ENCODE results near the gene OXNAD1. TPM values are rescaled to one million over a fixed set of nuclear protein-coding genes. Genes with fewer than 3 reads are reported as not detected.

OXNAD1 gene
- total and polyA plus RNA-seq, 2 of the 13 experiments (the other 11 are each of a cell fraction or from before 2014, with no cell fraction given) = 9.9 to 18.8 TPM

DNA sequence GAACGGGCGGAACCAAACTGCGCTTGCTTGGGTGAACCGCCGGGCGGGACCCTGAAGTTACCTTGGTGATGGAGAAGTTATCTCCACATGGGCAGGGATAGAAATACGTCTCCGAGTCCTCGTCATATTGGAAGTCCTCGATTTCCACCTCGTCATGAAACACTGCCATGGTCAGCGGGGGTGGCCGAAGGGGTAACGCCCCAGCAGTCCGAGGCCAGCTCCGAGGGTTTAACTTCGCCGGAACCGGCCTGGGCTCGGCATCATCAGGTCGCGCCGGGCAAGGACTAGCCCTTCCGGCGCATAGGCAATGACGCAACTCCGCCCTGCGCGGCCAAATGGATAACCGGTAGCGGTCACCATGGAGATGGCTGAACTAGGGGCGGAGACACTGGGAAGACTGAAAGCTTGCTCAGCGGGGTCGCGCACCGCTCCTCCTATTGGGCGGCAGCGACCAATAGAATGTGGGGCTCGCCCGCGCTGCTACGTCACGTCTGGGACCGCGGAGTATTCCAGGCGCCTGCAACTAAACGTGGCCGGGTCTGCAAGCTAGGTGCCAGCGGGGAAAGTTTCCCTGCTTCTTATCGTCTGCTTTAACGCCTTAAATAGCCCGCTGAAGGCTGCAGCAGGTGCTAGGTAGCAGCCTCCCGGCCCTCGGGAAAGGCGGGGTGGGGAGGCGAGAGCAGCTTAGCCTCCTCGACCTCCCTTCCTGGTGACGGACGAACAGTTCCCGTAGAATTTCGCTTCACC, at the start of gene OXNAD1, which contains the start of gene DPH3 (continued):
- TF ChIP-seq, protein P1, sequence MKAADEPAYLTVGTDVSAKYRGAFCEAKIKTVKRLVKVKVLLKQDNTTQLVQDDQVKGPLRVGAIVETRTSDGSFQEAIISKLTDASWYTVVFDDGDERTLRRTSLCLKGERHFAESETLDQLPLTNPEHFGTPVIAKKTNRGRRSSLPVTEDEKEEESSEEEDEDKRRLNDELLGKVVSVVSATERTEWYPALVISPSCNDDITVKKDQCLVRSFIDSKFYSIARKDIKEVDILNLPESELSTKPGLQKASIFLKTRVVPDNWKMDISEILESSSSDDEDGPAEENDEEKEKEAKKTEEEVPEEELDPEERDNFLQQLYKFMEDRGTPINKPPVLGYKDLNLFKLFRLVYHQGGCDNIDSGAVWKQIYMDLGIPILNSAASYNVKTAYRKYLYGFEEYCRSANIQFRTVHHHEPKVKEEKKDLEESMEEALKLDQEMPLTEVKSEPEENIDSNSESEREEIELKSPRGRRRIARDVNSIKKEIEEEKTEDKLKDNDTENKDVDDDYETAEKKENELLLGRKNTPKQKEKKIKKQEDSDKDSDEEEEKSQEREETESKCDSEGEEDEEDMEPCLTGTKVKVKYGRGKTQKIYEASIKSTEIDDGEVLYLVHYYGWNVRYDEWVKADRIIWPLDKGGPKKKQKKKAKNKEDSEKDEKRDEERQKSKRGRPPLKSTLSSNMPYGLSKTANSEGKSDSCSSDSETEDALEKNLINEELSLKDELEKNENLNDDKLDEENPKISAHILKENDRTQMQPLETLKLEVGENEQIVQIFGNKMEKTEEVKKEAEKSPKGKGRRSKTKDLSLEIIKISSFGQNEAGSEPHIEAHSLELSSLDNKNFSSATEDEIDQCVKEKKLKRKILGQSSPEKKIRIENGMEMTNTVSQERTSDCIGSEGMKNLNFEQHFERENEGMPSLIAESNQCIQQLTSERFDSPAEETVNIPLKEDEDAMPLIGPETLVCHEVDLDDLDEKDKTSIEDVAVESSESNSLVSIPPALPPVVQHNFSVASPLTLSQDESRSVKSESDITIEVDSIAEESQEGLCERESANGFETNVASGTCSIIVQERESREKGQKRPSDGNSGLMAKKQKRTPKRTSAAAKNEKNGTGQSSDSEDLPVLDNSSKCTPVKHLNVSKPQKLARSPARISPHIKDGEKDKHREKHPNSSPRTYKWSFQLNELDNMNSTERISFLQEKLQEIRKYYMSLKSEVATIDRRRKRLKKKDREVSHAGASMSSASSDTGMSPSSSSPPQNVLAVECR (CRISPR knock-in tag; IDR thresholded peaks at IDR 0.05; ENCODE audit: borderline replicate concordance) = peak; percentile 98
- TF ChIP-seq ZNF382 (CRISPR knock-in tag; IDR thresholded peaks at IDR 0.05; ENCODE audit: borderline replicate concordance) (no peak), ZZZ3 (CRISPR knock-in tag; IDR thresholded peaks at IDR 0.05; ENCODE audit: borderline replicate concordance) (no peak; the same call in 1 of the 2 replicates), ZNF484 (CRISPR knock-in tag; IDR thresholded peaks at IDR 0.05; ENCODE audit: borderline replicate concordance, low read depth) (no peak), NFYB (CRISPR knock-in tag; IDR thresholded peaks at IDR 0.05) (peak; percentile 87), ZNF207 (IDR thresholded peaks at IDR 0.05; ENCODE audit: borderline replicate concordance) (no peak), ZNF224 (CRISPR knock-in tag; IDR thresholded peaks at IDR 0.05) (peak; percentile 69; the same call in 1 of the 2 replicates), CBX2 (IDR thresholded peaks at IDR 0.05; ENCODE audit: low read depth, low read length) (no peak), CBX2 (CRISPR knock-in tag; IDR thresholded peaks at IDR 0.05; ENCODE audit: low read depth) (no peak)
- TF ChIP-seq, protein P2, sequence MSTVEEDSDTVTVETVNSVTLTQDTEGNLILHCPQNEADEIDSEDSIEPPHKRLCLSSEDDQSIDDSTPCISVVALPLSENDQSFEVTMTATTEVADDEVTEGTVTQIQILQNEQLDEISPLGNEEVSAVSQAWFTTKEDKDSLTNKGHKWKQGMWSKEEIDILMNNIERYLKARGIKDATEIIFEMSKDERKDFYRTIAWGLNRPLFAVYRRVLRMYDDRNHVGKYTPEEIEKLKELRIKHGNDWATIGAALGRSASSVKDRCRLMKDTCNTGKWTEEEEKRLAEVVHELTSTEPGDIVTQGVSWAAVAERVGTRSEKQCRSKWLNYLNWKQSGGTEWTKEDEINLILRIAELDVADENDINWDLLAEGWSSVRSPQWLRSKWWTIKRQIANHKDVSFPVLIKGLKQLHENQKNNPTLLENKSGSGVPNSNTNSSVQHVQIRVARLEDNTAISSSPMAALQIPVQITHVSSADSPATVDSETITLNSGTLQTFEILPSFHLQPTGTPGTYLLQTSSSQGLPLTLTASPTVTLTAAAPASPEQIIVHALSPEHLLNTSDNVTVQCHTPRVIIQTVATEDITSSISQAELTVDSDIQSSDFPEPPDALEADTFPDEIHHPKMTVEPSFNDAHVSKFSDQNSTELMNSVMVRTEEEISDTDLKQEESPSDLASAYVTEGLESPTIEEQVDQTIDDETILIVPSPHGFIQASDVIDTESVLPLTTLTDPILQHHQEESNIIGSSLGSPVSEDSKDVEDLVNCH (CRISPR knock-in tag; IDR thresholded peaks at IDR 0.05) = no peak
- TF ChIP-seq, protein P3, sequence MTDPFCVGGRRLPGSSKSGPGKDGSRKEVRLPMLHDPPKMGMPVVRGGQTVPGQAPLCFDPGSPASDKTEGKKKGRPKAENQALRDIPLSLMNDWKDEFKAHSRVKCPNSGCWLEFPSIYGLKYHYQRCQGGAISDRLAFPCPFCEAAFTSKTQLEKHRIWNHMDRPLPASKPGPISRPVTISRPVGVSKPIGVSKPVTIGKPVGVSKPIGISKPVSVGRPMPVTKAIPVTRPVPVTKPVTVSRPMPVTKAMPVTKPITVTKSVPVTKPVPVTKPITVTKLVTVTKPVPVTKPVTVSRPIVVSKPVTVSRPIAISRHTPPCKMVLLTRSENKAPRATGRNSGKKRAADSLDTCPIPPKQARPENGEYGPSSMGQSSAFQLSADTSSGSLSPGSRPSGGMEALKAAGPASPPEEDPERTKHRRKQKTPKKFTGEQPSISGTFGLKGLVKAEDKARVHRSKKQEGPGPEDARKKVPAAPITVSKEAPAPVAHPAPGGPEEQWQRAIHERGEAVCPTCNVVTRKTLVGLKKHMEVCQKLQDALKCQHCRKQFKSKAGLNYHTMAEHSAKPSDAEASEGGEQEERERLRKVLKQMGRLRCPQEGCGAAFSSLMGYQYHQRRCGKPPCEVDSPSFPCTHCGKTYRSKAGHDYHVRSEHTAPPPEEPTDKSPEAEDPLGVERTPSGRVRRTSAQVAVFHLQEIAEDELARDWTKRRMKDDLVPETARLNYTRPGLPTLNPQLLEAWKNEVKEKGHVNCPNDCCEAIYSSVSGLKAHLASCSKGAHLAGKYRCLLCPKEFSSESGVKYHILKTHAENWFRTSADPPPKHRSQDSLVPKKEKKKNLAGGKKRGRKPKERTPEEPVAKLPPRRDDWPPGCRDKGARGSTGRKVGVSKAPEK (CRISPR knock-in tag; IDR thresholded peaks at IDR 0.05; ENCODE audit: borderline replicate concordance) = no peak
- TF ChIP-seq, protein P4, sequence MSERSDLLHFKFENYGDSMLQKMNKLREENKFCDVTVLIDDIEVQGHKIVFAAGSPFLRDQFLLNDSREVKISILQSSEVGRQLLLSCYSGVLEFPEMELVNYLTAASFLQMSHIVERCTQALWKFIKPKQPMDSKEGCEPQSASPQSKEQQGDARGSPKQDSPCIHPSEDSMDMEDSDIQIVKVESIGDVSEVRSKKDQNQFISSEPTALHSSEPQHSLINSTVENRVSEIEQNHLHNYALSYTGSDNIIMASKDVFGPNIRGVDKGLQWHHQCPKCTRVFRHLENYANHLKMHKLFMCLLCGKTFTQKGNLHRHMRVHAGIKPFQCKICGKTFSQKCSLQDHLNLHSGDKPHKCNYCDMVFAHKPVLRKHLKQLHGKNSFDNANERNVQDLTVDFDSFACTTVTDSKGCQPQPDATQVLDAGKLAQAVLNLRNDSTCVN (CRISPR knock-in tag; IDR thresholded peaks at IDR 0.05; ENCODE audit: borderline replicate concordance) = 0 out of 2 replicates have a peak, but pooled peaks have one; percentile 52
- TF ChIP-seq, protein P5, sequence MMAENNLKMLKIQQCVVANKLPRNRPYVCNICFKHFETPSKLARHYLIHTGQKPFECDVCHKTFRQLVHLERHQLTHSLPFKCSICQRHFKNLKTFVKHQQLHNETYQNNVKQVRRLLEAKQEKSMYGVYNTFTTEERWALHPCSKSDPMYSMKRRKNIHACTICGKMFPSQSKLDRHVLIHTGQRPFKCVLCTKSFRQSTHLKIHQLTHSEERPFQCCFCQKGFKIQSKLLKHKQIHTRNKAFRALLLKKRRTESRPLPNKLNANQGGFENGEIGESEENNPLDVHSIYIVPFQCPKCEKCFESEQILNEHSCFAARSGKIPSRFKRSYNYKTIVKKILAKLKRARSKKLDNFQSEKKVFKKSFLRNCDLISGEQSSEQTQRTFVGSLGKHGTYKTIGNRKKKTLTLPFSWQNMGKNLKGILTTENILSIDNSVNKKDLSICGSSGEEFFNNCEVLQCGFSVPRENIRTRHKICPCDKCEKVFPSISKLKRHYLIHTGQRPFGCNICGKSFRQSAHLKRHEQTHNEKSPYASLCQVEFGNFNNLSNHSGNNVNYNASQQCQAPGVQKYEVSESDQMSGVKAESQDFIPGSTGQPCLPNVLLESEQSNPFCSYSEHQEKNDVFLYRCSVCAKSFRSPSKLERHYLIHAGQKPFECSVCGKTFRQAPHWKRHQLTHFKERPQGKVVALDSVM (CRISPR knock-in tag; IDR thresholded peaks at IDR 0.05) = peak; percentile 69

Data from HepG2 (cell line).